HepG2 (cell line): ENCODE measurements around the gene FAM181A. TPM values are rescaled to one million over a fixed set of nuclear protein-coding genes. Genes with fewer than 3 reads are reported as not detected.

Source experiments
- BCL6 ChIP-seq: IDR thresholded peaks from 2 replicates; pipeline ENCODE4 v1.6.1; 2016; ENCODE audit warnings: missing genetic modification reagents, missing compliant biosample characterization
- CENPT ChIP-seq: sonication (generic); formaldehyde crosslinking; IDR thresholded peaks from 2 replicates; pipeline ENCODE4 v1.8.0; 2022; ENCODE audit warnings: low read depth, mild to moderate bottlenecking, moderate library complexity, missing genetic modification reagents
- FIP1L1 ChIP-seq: fragments of 200-400 bp; formaldehyde crosslinking; IDR thresholded peaks from 2 replicates; pipeline ENCODE4 v1.6.1; 2018; ENCODE audit warnings: low read depth, mild to moderate bottlenecking, low read length, moderate library complexity, borderline replicate concordance; ENCODE audit not compliant: insufficient read depth
- FOXP1 ChIP-seq, 2 experiments: fragments of 450-650 bp in 1 of 2; IDR thresholded peaks; 2 replicates each; pipeline ENCODE4 v1.6.1; 2017 to 2018; ENCODE audit warnings: antibody characterized with exemption in 1 of 2
- FOXP4 ChIP-seq: sonication (generic); formaldehyde crosslinking; IDR thresholded peaks from 2 replicates; pipeline ENCODE4 v1.4.0; 2020; ENCODE audit warnings: missing genetic modification reagents
- GZF1 ChIP-seq: sonication (generic); formaldehyde crosslinking; IDR thresholded peaks from 2 replicates; pipeline ENCODE4 v1.5.1; 2020; ENCODE audit warnings: mild to moderate bottlenecking, missing genetic modification reagents
- HDAC6 ChIP-seq: fragments of 200-600 bp; sonication (generic); IDR thresholded peaks from 2 replicates; pipeline ENCODE4 v1.7.0; 2017; ENCODE audit warnings: mild to moderate bottlenecking, antibody characterized with exemption, low read length, low read depth
- HMGXB4 ChIP-seq, 2 experiments: sonication (generic) in 1 of 2; formaldehyde crosslinking in 1 of 2; IDR thresholded peaks; 2 replicates each; pipeline versions ENCODE4 v1.4.0 to v1.6.1; 2018 to 2020; ENCODE audit warnings: missing genetic modification reagents in 2 of 2, borderline replicate concordance in 1 of 2, low read depth in 1 of 2, mild to moderate bottlenecking in 1 of 2, missing biosample characterization in 1 of 2
- HOXA3 ChIP-seq: sonication (generic); formaldehyde crosslinking; IDR thresholded peaks from 2 replicates; pipeline ENCODE4 v1.5.0; 2020; ENCODE audit warnings: missing genetic modification reagents
- KAT7 ChIP-seq: IDR thresholded peaks from 2 replicates; pipeline ENCODE4 v1.6.1; 2018; ENCODE audit warnings: borderline replicate concordance, missing compliant biosample characterization
- MEF2D ChIP-seq: sonication (generic); formaldehyde crosslinking; IDR thresholded peaks from 2 replicates; pipeline ENCODE4 v1.5.1; 2020; ENCODE audit warnings: mild to moderate bottlenecking, missing genetic modification reagents
- MYNN ChIP-seq: sonication (generic); formaldehyde crosslinking; IDR thresholded peaks from 2 replicates; pipeline ENCODE4 v1.4.0; 2020; ENCODE audit warnings: mild to moderate bottlenecking, low read depth, missing genetic modification reagents
- NR0B2 ChIP-seq: sonication (generic); formaldehyde crosslinking; IDR thresholded peaks from 2 replicates; pipeline ENCODE4 v1.4.0; 2020; ENCODE audit warnings: mild to moderate bottlenecking, missing genetic modification reagents
- POGZ ChIP-seq: sonication (generic); formaldehyde crosslinking; IDR thresholded peaks from 2 replicates; pipeline ENCODE4 v1.4.0; 2020; ENCODE audit warnings: mild to moderate bottlenecking, missing genetic modification reagents
- RNF219 ChIP-seq: sonication (generic); formaldehyde crosslinking; IDR thresholded peaks from 2 replicates; pipeline ENCODE4 v1.5.0; 2020; ENCODE audit warnings: mild to moderate bottlenecking, missing genetic modification reagents
- SIX1 ChIP-seq: sonication (generic); formaldehyde crosslinking; IDR thresholded peaks from 2 replicates; pipeline ENCODE4 v1.4.0; 2020; ENCODE audit warnings: missing genetic modification reagents, borderline replicate concordance
- STAG1 ChIP-seq: sonication (generic); formaldehyde crosslinking; IDR thresholded peaks from 2 replicates; pipeline ENCODE4 v1.4.0; 2020; ENCODE audit warnings: missing genetic modification reagents
- TBP ChIP-seq: sonication (generic); formaldehyde crosslinking; IDR thresholded peaks from 2 replicates; pipeline ENCODE4 v1.5.0; 2020; ENCODE audit warnings: missing genetic modification reagents
- ZNF282 ChIP-seq: fragments of 450-650 bp; IDR thresholded peaks from 2 replicates; pipeline ENCODE4 v1.6.1; 2018; ENCODE audit not compliant: partially characterized antibody
- ZNF382 ChIP-seq: sonication (generic); formaldehyde crosslinking; IDR thresholded peaks from 2 replicates; pipeline ENCODE4 v1.5.0; 2020; ENCODE audit warnings: missing genetic modification reagents, mild to moderate bottlenecking, borderline replicate concordance
- ZNF704 ChIP-seq: sonication (generic); formaldehyde crosslinking; IDR thresholded peaks from 2 replicates; pipeline ENCODE4 v1.8.1; 2023; ENCODE audit warnings: mild to moderate bottlenecking, inconsistent platforms, moderate library complexity, missing genetic modification reagents, borderline replicate concordance
- polyA plus RNA-seq, 8 experiments: library from polyadenylated mRNA; depleted of rRNA in 3 of 8; stranded (reverse) in 7 of 8; unstranded in 1 of 8; fragments of >200 nt; fragmentation: Illumina TruSeq in 4 of 8; extraction: Trizol in 4 of 8; gene quantifications; 2 replicates each; pipeline versions ENCODE4 v1.2.1 to v1.2.3, GENCODE V29; 2011 to 2016; ENCODE audit warnings: low read depth in 4 of 8, missing spikeins in 1 of 8, mixed read lengths in 1 of 8; ENCODE audit not compliant: insufficient read depth in 1 of 8
- total RNA-seq, 5 experiments: library from RNA; depleted of rRNA; stranded (reverse); fragments of >200 nt; fragmentation: Illumina TruSeq; extraction: Trizol; gene quantifications; 2 replicates each; pipeline ENCODE4 v1.2.3, GENCODE V29; 2016; ENCODE audit warnings: low read depth in 1 of 5

Gene FAM181A
- total and polyA plus RNA-seq, 2 of the 13 experiments (the other 11 are each of a cell fraction or from before 2014, with no cell fraction given) = 1.1 to 1.5 TPM

- peak; percentile 92 for TF ChIP-seq FOXP4 (CRISPR knock-in tag)
- TF ChIP-seq TBP (CRISPR knock-in tag) = no peak
- peak; percentile 96 for TF ChIP-seq MEF2D
- peak in 1 of 2 experiments; percentile 75; a peak in 2 of 4 replicates for TF ChIP-seq HMGXB4 (CRISPR knock-in tag; IDR thresholded peaks at IDR 0.05; ENCODE audit: borderline replicate concordance in 1 of 2, low read depth in 1 of 2)
- TF ChIP-seq MYNN (CRISPR knock-in tag) = no peak; the same call in 1 of the 2 replicates
- TF ChIP-seq SIX1 = peak; percentile 61; the same call in 1 of the 2 replicates
- TF ChIP-seq HOXA3 (CRISPR knock-in tag) = peak; percentile 85
- TF ChIP-seq BCL6 (CRISPR knock-in tag) = peak; percentile 88
- no peak for TF ChIP-seq ZNF282
- peak; percentile 30 for TF ChIP-seq STAG1 (CRISPR knock-in tag)
- TF ChIP-seq POGZ = peak; percentile 85
- TF ChIP-seq FOXP1 (IDR thresholded peaks at IDR 0.05) = no peak
- TF ChIP-seq FOXP1 (CRISPR knock-in tag; IDR thresholded peaks at IDR 0.05) = peak; percentile 84
- no peak for TF ChIP-seq HDAC6
- TF ChIP-seq RNF219 = 0 out of 2 replicates have a peak, but pooled peaks have one; percentile 39
- TF ChIP-seq ZNF382 = no peak
- TF ChIP-seq KAT7 (CRISPR knock-in tag) = no peak; the same call in 1 of the 2 replicates
- no peak for TF ChIP-seq FIP1L1
- TF ChIP-seq NR0B2 (CRISPR knock-in tag) = no peak
- no peak for TF ChIP-seq GZF1 (CRISPR knock-in tag)
- TF ChIP-seq CENPT (CRISPR knock-in tag) = no peak
- no peak for TF ChIP-seq ZNF704 (CRISPR knock-in tag)
These were observed 32.3 kb downstream of the FAM181A start (continued) for GRCh38 chr14:93959239-93960107.
